HCT116 (cell line): ENCODE measurements around the gene VWA1. TPM values are rescaled to one million over a fixed set of nuclear protein-coding genes. Genes with fewer than 3 reads are reported as not detected.

Experiments used
- ATAC-seq: fragments of 200-7000 bp; cut with Tn5 transposase; 2 replicates; pipeline ENCODE4 v1.9.1; 2020; ENCODE audit warnings: mild to moderate bottlenecking, moderate library complexity
- BruUV-seq: library from RNA; stranded (reverse); fragments of 400-500 nt; replicated peaks from 2 replicates; lab custom pipeline; 2021; lab: Mats Ljungman, UMichigan
- CTCF ChIA-PET: fragments of 300-600 bp; sonication (Branson Sonifier 250); formaldehyde crosslinking; loops from one replicate; lab custom pipeline; 2021; ENCODE audit warnings: antibody characterized with exemption; lab: Charles Lee
- POLR2A ChIA-PET: fragments of 300-600, 350-600 bp; sonication (Branson Sonifier 250); formaldehyde crosslinking; loops from one replicate; lab custom pipeline; 2021; ENCODE audit warnings: antibody characterized with exemption; lab: Charles Lee
- RAD21 ChIA-PET, 2 experiments: fragments of 300-600 bp; sonication (Branson Sonifier 250); formaldehyde crosslinking; loops; one replicate each; lab custom pipeline; 2023; ENCODE audit warnings: low total read pairs in 2 of 2; ENCODE audit not compliant: uncharacterized antibody in 2 of 2, unreplicated experiment in 2 of 2, low non-redundant PET in 1 of 2; lab: Charles Lee
- DNase-seq: peaks from one replicate; pipeline ENCODE4 v3.0.0-alpha.2; 2010; ENCODE audit warnings: low read depth, low spot score
- H2AFZ ChIP-seq: fragments of 200-600 bp; shearing (Covaris generic), sonication (generic); 2 replicates; pipeline ENCODE4 v1.6.1; 2017; ENCODE audit warnings: low read depth, mixed run types, mixed read lengths, antibody characterized with exemption, low read length; ENCODE audit not compliant: poor library complexity, severe bottlenecking
- H3K27ac ChIP-seq: 2 replicates; pipeline ENCODE4 v1.5.1; 2012; ENCODE audit warnings: low read depth, low read length
- H3K27me3 ChIP-seq: fragments of 200-600 bp; sonication (generic); 2 replicates; pipeline ENCODE4 v1.6.1; 2016; ENCODE audit warnings: mixed run types, low read length, mixed read lengths; ENCODE audit not compliant: insufficient read depth
- H3K36me3 ChIP-seq, 2 experiments: fragments of 200-500 bp in 1 of 2; fragments of 200-600 bp in 1 of 2; sonication (Bioruptor generic) in 1 of 2; sonication (generic) in 1 of 2; 2 replicates each; pipeline versions ENCODE4 v1.5.1 to v1.6.1; 2014 to 2016; ENCODE audit warnings: low read length in 2 of 2, inconsistent platforms in 1 of 2, mixed read lengths in 1 of 2, mixed run types in 1 of 2; ENCODE audit not compliant: insufficient read depth in 2 of 2, control insufficient read depth in 1 of 2
- H3K4me1 ChIP-seq, 2 experiments: fragments of 200-600 bp in 1 of 2; sonication (generic) in 1 of 2; 2 replicates each; pipeline versions ENCODE4 v1.5.1 to v1.6.1; 2012 to 2017; ENCODE audit warnings: low read length in 2 of 2, inconsistent platforms in 1 of 2, mild to moderate bottlenecking in 1 of 2, mixed read lengths in 1 of 2, mixed run types in 1 of 2, moderate library complexity in 1 of 2; ENCODE audit not compliant: insufficient read depth in 2 of 2, control insufficient read depth in 1 of 2
- H3K4me2 ChIP-seq: fragments of 200-600 bp; sonication (generic); 2 replicates; pipeline ENCODE4 v1.6.1; 2017; ENCODE audit warnings: mixed run types, low read length, mixed read lengths
- H3K4me3 ChIP-seq, 2 experiments: fragments of 200-600 bp in 1 of 2; sonication (generic) in 1 of 2; replicated peaks in 1 of 2; 2 replicates each; pipeline ENCODE4 v1.5.1; 2011 to 2016; ENCODE audit warnings: low read length in 2 of 2, control low read depth in 1 of 2, low read depth in 1 of 2, mild to moderate bottlenecking in 1 of 2, mixed read lengths in 1 of 2, mixed run types in 1 of 2
- H3K79me2 ChIP-seq: fragments of 200-600 bp; sonication (generic); 2 replicates; pipeline ENCODE4 v1.6.1; 2017; ENCODE audit warnings: mild to moderate bottlenecking, mixed run types, low read length, moderate library complexity, mixed read lengths; ENCODE audit not compliant: insufficient read depth
- H3K9ac ChIP-seq: fragments of 200-600 bp; sonication (generic); 2 replicates; pipeline ENCODE4 v1.6.1; 2016; ENCODE audit warnings: low read length, mixed read lengths
- H3K9me2 ChIP-seq: fragments of 200-600 bp; sonication (generic), shearing (Covaris generic); 2 replicates; pipeline ENCODE4 v1.6.1; 2017; ENCODE audit warnings: mixed run types, mild to moderate bottlenecking, moderate library complexity; ENCODE audit not compliant: insufficient read depth
- H3K9me3 ChIP-seq, 2 experiments: fragments of 200-500 bp in 1 of 2; fragments of 200-600 bp in 1 of 2; sonication (Bioruptor generic) in 1 of 2; sonication (generic) in 1 of 2; 2 replicates each; pipeline ENCODE4 v1.6.1; 2014 to 2017; ENCODE audit warnings: low read length in 2 of 2, mixed read lengths in 2 of 2, inconsistent platforms in 1 of 2, low read depth in 1 of 2, mild to moderate bottlenecking in 1 of 2, mixed run types in 1 of 2, moderate library complexity in 1 of 2; ENCODE audit not compliant: control insufficient read depth in 1 of 2, insufficient read depth in 1 of 2
- H4K20me1 ChIP-seq: fragments of 200-600 bp; sonication (generic), shearing (Covaris generic); 2 replicates; pipeline ENCODE4 v1.6.1; 2017; ENCODE audit warnings: mixed run types, mild to moderate bottlenecking, moderate library complexity; ENCODE audit not compliant: insufficient read depth
- CEBPB ChIP-seq: IDR thresholded peaks from 2 replicates; pipeline ENCODE4 v1.6.1; 2012; ENCODE audit warnings: low read depth
- CTCF ChIP-seq, 3 experiments: fragments of 200-600 bp in 1 of 3; sonication (generic) in 1 of 3; IDR thresholded peaks in 2 of 3; conservative IDR thresholded peaks in 1 of 3; 2 replicates each; pipeline ENCODE4 v1.5.1; 2012 to 2017; ENCODE audit warnings: low read depth in 2 of 3, low read length in 2 of 3, antibody characterized with exemption in 1 of 3, borderline replicate concordance in 1 of 3, control low read depth in 1 of 3, mild to moderate bottlenecking in 1 of 3, mixed read lengths in 1 of 3, mixed run types in 1 of 3, moderate library complexity in 1 of 3; ENCODE audit not compliant: insufficient read depth in 1 of 3
- intact Hi-C: fragments of 100-400 bp; cut with micrococcal nuclease; formaldehyde crosslinking; loops from 2 replicates; pipeline ENCODE4 v1.10.0; 2022
- total RNA-seq: library from RNA; stranded (reverse); gene quantifications from one replicate; pipeline ENCODE4 v1.2.1, GENCODE V29; 2021; ENCODE audit not compliant: unreplicated experiment

VWA1 gene
- total RNA-seq, 1 experiment from 2014 or later = 50.6 TPM

GRCh38 chr1:1430114-1430982 lies 5.1 kb upstream of the VWA1 start:
- H3K27me3 ChIP-seq = no peaks in the 10 kb centered on the region
- DNase-seq (no peak), ATAC-seq (no peak)
- intact Hi-C loops = no loop called here
- ChIA-PET CTCF (interaction anchor here (1.8 kb wide), 1 partner anchor 11 kb away, joined by 7 read pairs; no protein-coding TSS in a partner anchor), RAD21 (no interaction called here), POLR2A (no interaction called here)
- TF ChIP-seq CTCF (IDR thresholded peaks at IDR 0.05 in 2 of 3, conservative IDR thresholded peaks at IDR 0.05 in 1 of 3; ENCODE audit: borderline replicate concordance in 1 of 3, insufficient read depth in 1 of 3, low read depth in 2 of 3, low read length in 2 of 3) (peak in 1 of 3 experiments; percentile 13; a peak in 1 of 6 replicates), CEBPB (no peak)
- H3K9me2 ChIP-seq = no peaks in the 10 kb centered on the region
- peak overlapping the region; percentile 19; the same call in 1 of the 2 replicates for H3K27ac ChIP-seq
- no peaks in the 10 kb centered on the region for H3K36me3 ChIP-seq
- H3K4me2 ChIP-seq = no peak overlapping the region
- H4K20me1 ChIP-seq = no peaks in the 10 kb centered on the region
- no peak overlapping the region for H3K4me3 ChIP-seq
- H3K9me3 ChIP-seq = no peaks in the 10 kb centered on the region
- no TSS peak for BruUV-seq
- H3K9ac ChIP-seq = no peak overlapping the region
- H2AFZ ChIP-seq = no peak overlapping the region
- H3K4me1 ChIP-seq = peaks cover 49 to 69% of the 10 kb centered on the region in 2 experiments
- peaks cover 9% of the 10 kb centered on the region; the same call in 1 of the 2 replicates for H3K79me2 ChIP-seq
